ENCODE measurements around the gene CARD11.

CARD11 gene

GRCh38 chr7:2979951-2980350, 63.7 kb downstream of the CARD11 start:
- no peak for DNase-seq

GRCh38 chr7:2979201-2979631, 64.5 kb downstream of the CARD11 start:
- DNase-seq: no peak

- no peak for DNase-seq
Observed at GRCh38 chr7:2978408-2978807, 65.3 kb downstream of the CARD11 start.

- no peak for DNase-seq
Observed at GRCh38 chr7:2975821-2976371, 67.8 kb downstream of the CARD11 start.

GRCh38 chr7:2974093-2974819, 69.4 kb downstream of the CARD11 start:
- DNase-seq: no peak

GRCh38 chr7:2972835-2973161, 70.9 kb downstream of the CARD11 start:
- no peak for DNase-seq

GRCh38 chr7:2971914-2972834, 71.5 kb downstream of the CARD11 start:
- no peak for DNase-seq

- no peak for DNase-seq
Observed at GRCh38 chr7:2970861-2971260, 72.8 kb downstream of the CARD11 start.

GRCh38 chr7:2970307-2970664, 73.4 kb downstream of the CARD11 start:
- DNase-seq: no peak

GRCh38 chr7:2969398-2970306, 74.0 kb downstream of the CARD11 start:
- DNase-seq: no peak

GRCh38 chr7:2968616-2969397, 74.9 kb downstream of the CARD11 start:
- DNase-seq: no peak

- no peak for DNase-seq
Observed at GRCh38 chr7:2968176-2968575, 75.5 kb downstream of the CARD11 start.

GRCh38 chr7:2967705-2968104, 76.0 kb downstream of the CARD11 start:
- DNase-seq: no peak

GRCh38 chr7:2967253-2967652, 76.4 kb downstream of the CARD11 start:
- DNase-seq: no peak

GRCh38 chr7:2966466-2967078, 77.1 kb downstream of the CARD11 start:
- no peak for DNase-seq

GRCh38 chr7:2965745-2966270, 77.9 kb downstream of the CARD11 start:
- no peak for DNase-seq

GRCh38 chr7:2965301-2965700, 78.4 kb downstream of the CARD11 start:
- DNase-seq: no peak

GRCh38 chr7:2964208-2964607, 79.5 kb downstream of the CARD11 start:
- no peak for DNase-seq

GRCh38 chr7:2962865-2963264, 80.8 kb downstream of the CARD11 start:
- no peak for DNase-seq

GRCh38 chr7:2959828-2960599, 83.7 kb downstream of the CARD11 start:
- DNase-seq: no peak

Measured in NCI-H1694 (cell line).